ENCODE data around the gene RPL11.

Gene RPL11

DNA sequence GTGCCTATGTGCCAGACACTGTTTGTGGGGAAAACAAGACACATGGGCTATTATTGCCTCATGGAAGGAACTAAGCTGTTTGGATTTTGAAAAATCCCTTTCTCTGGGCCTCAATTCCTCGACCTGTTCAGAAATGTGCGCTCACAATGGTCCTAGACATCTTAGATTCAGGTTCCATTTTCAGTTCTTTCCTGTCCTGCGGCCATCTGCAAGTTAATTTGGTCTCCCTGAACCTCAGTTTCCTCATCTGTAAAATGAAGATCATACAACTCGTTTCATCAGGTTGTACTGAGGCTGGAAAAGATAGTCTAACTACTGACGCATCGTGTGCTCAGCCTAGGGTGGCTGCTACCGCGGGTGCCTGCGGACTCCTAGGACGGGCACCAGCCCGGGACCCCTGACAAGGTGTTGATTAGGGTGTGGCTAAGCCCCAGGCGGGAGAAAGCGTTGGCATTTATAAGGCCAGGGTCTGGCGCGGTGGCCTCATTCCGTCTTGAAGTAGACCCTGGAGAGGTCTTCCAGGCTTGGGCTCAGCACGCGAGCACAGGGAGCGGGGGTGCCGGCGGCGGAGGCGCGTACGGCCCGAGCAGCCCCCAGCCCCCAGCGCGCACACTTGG is 51.2 kb downstream of the RPL11 start:
- TF ChIP-seq CTCF (IDR thresholded peaks at IDR 0.05; ENCODE audit: low read depth, low read length): no peak
- DNase-seq (ENCODE audit: extremely low read depth, low read depth): no peak

DNA sequence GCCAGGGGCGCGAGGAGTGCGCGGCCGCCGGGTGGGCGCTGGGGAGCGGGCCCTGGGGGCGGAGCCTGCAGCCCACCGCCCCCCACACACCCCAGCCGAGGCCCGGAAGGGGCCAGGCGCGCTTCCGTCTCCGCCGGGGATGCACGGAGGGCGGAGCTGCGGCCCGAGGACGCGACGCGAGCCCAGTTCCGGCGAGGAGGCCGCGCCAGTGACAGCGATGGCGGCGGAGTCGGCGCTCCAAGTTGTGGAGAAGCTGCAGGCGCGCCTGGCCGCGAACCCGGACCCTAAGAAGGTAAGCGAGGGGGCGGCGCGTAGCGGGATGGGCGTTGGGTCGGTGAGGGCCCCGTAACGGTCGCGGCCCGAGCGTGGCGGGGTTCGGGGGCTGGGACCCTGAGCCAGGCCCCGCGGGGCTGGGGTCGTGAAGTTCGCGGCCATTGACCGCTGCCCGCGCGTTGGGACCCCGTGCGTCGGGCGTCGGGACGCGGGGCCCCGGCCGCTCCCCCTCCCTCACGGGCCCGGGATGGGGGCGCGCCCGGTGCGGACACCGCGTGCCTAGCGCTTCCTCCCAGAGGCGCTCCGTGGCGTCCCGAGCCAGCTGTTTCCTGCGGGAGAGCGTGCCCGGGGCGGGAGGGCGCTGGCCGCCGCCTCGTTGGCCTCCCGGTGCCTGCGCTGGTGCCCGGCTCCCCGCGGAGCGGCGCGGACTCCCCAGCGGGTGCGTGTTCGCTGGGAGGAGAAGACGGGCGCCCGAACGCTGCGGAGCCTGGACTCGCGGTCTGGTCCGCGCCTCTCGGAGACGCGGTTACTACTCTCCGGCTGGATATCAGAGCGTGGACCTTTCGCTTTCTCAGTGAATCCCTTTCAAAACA is 51.9 kb downstream of the RPL11 start, which contains the start of gene ELOA:
Gene ELOA, plus strand, starts transcription at position 185 of the 866 bp plus-strand sequence. Its CDS starts 33 bp downstream, at position 218.
- TF ChIP-seq CTCF (IDR thresholded peaks at IDR 0.05; ENCODE audit: low read depth, low read length): no peak
- no peak for DNase-seq (ENCODE audit: extremely low read depth, low read depth)

DNA sequence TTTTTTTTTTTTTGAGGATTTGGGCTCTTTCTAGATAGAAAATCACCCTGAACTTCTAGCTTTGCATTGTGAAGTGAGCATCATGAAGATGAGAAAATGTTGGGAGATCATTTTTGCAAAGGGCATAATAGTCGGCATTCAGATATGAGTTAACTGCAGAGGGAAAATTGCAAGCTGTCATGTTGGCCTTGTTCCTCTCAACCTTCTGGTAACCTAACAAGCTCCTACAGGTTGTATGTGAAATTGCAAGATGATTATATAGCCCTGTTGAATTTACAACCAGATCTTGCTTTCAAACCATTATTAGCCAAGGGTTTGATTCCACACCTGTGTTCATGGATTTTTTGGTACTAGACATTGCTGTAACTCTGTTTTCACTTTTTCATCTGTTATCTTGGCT is 53.9 kb downstream of the RPL11 start:
- TF ChIP-seq CTCF (IDR thresholded peaks at IDR 0.05; ENCODE audit: low read depth, low read length): peak; percentile 34
- no peak for DNase-seq (ENCODE audit: extremely low read depth, low read depth)
